ENCODE data around the gene CYP4B1. TPM values are rescaled to one million over a fixed set of nuclear protein-coding genes. Genes with fewer than 3 reads are reported as not detected.
"Not testable (repeated sequence)": the region's sequence is repeated elsewhere in the genome, so short reads cannot be mapped to it uniquely, and the experiment has no call there.

The CYP4B1 gene
- total RNA-seq, 2 experiments from 2014 or later = not detected

GRCh38 chr1:46823151-46823550 is 24.3 kb downstream of the CYP4B1 start:
- H3K36me3 ChIP-seq (ENCODE audit: insufficient read depth, low read length) = no peaks in the 10 kb centered on the region
- H3K27ac ChIP-seq (ENCODE audit: low read depth, low read length, poor library complexity, severe bottlenecking) = no peak overlapping the region
- CTCF ChIA-PET (ENCODE audit: unreplicated experiment) = no interaction called here
- H3K9me3 ChIP-seq (ENCODE audit: low read length) = no peaks in the 10 kb centered on the region
- TF ChIP-seq EZH2phosphoT487 (IDR thresholded peaks at IDR 0.05; ENCODE audit: borderline replicate concordance, low read depth, low read length) (no peak), CTCF (conservative IDR thresholded peaks at IDR 0.05; ENCODE audit: low read length) (no peak)
- POLR2A ChIA-PET = no interaction called here
- H4K20me1 ChIP-seq (ENCODE audit: insufficient read depth, low read length) = no peaks in the 10 kb centered on the region
- no peaks in the 10 kb centered on the region for H3K9me2 ChIP-seq (ENCODE audit: insufficient read depth, low read length)
- no TSS peak for BruUV-seq (replicated peaks)
- intact Hi-C loops (cut with micrococcal nuclease; ENCODE audit: unreplicated experiment) = no loop called here
- H2AFZ ChIP-seq (ENCODE audit: low read length) = no peak overlapping the region
- H3K79me2 ChIP-seq (ENCODE audit: insufficient read depth, low read depth, low read length) = no peaks in the 10 kb centered on the region
- DNase-seq (ENCODE audit: low spot score) = no peak
- H3K4me3 ChIP-seq (ENCODE audit: low read depth, low read length, poor library complexity, severe bottlenecking) = no peak overlapping the region
- H3K4me1 ChIP-seq (ENCODE audit: insufficient read depth, low read length, poor library complexity, severe bottlenecking) = no peaks in the 10 kb centered on the region
- H3K4me2 ChIP-seq (ENCODE audit: low read length) = no peak overlapping the region

- H3K27ac ChIP-seq (ENCODE audit: low read depth, low read length, poor library complexity, severe bottlenecking); H3K79me2 ChIP-seq (ENCODE audit: insufficient read depth, low read depth, low read length); CTCF ChIA-PET (ENCODE audit: unreplicated experiment); BruUV-seq (replicated peaks); H3K9me2 ChIP-seq (ENCODE audit: insufficient read depth, low read length); H4K20me1 ChIP-seq (ENCODE audit: insufficient read depth, low read length); H3K9me3 ChIP-seq (ENCODE audit: low read length); H3K4me3 ChIP-seq (ENCODE audit: low read depth, low read length, poor library complexity, severe bottlenecking); H3K36me3 ChIP-seq (ENCODE audit: insufficient read depth, low read length); H3K4me2 ChIP-seq (ENCODE audit: low read length); intact Hi-C loops (cut with micrococcal nuclease; ENCODE audit: unreplicated experiment); DNase-seq (ENCODE audit: low spot score); H2AFZ ChIP-seq (ENCODE audit: low read length); H3K4me1 ChIP-seq (ENCODE audit: insufficient read depth, low read length, poor library complexity, severe bottlenecking): not testable (repeated sequence)
- POLR2A ChIA-PET = interaction anchor here (0.6 kb wide), 1 partner anchor 119 kb away, joined by 4 read pairs; no protein-coding TSS in a partner anchor
Measured at GRCh38 chr1:46826892-46827291, 28.0 kb downstream of the CYP4B1 start.

- H3K4me3 ChIP-seq (ENCODE audit: low read depth, low read length, poor library complexity, severe bottlenecking) = no peak overlapping the region
- no peak overlapping the region for H3K4me2 ChIP-seq (ENCODE audit: low read length)
- no peak overlapping the region for H3K27ac ChIP-seq (ENCODE audit: low read depth, low read length, poor library complexity, severe bottlenecking)
- ChIA-PET CTCF (ENCODE audit: unreplicated experiment) (no interaction called here), POLR2A (interaction anchor here (0.6 kb wide), 1 partner anchor 1153 kb away, joined by 3 read pairs; no protein-coding TSS in a partner anchor)
- no peak for DNase-seq (ENCODE audit: low spot score)
- no peaks in the 10 kb centered on the region for H4K20me1 ChIP-seq (ENCODE audit: insufficient read depth, low read length)
- H3K9me3 ChIP-seq (ENCODE audit: low read length) = no peaks in the 10 kb centered on the region
- no peaks in the 10 kb centered on the region for H3K9me2 ChIP-seq (ENCODE audit: insufficient read depth, low read length)
- no peaks in the 10 kb centered on the region for H3K36me3 ChIP-seq (ENCODE audit: insufficient read depth, low read length)
- intact Hi-C loops (cut with micrococcal nuclease; ENCODE audit: unreplicated experiment) = no loop called here
- H2AFZ ChIP-seq (ENCODE audit: low read length) = no peak overlapping the region
- H3K79me2 ChIP-seq (ENCODE audit: insufficient read depth, low read depth, low read length) = no peaks in the 10 kb centered on the region
- BruUV-seq (replicated peaks) = no TSS peak
- no peaks in the 10 kb centered on the region for H3K4me1 ChIP-seq (ENCODE audit: insufficient read depth, low read length, poor library complexity, severe bottlenecking)
- TF ChIP-seq CTCF (conservative IDR thresholded peaks at IDR 0.05; ENCODE audit: low read length) (no peak), EZH2phosphoT487 (IDR thresholded peaks at IDR 0.05; ENCODE audit: borderline replicate concordance, low read depth, low read length) (no peak)
Measured at GRCh38 chr1:46830665-46831322, 31.9 kb downstream of the CYP4B1 start.

- H3K36me3 ChIP-seq (ENCODE audit: insufficient read depth, low read length); H3K9me3 ChIP-seq (ENCODE audit: low read length); BruUV-seq (replicated peaks); H2AFZ ChIP-seq (ENCODE audit: low read length); H3K27ac ChIP-seq (ENCODE audit: low read depth, low read length, poor library complexity, severe bottlenecking); H3K9me2 ChIP-seq (ENCODE audit: insufficient read depth, low read length); H3K4me1 ChIP-seq (ENCODE audit: insufficient read depth, low read length, poor library complexity, severe bottlenecking); POLR2A ChIA-PET; CTCF ChIA-PET (ENCODE audit: unreplicated experiment); intact Hi-C loops (cut with micrococcal nuclease; ENCODE audit: unreplicated experiment); H4K20me1 ChIP-seq (ENCODE audit: insufficient read depth, low read length); H3K79me2 ChIP-seq (ENCODE audit: insufficient read depth, low read depth, low read length); H3K4me2 ChIP-seq (ENCODE audit: low read length); DNase-seq (ENCODE audit: low spot score); H3K4me3 ChIP-seq (ENCODE audit: low read depth, low read length, poor library complexity, severe bottlenecking): not testable (repeated sequence)
Measured at GRCh38 chr1:46835469-46835868, 36.6 kb downstream of the CYP4B1 start.

GRCh38 chr1:46846386-46846785 is 47.5 kb downstream of the CYP4B1 start:
- H3K4me3 ChIP-seq (ENCODE audit: low read depth, low read length, poor library complexity, severe bottlenecking); H3K79me2 ChIP-seq (ENCODE audit: insufficient read depth, low read depth, low read length); H3K4me2 ChIP-seq (ENCODE audit: low read length); intact Hi-C loops (cut with micrococcal nuclease; ENCODE audit: unreplicated experiment); H3K9me3 ChIP-seq (ENCODE audit: low read length); H2AFZ ChIP-seq (ENCODE audit: low read length); H4K20me1 ChIP-seq (ENCODE audit: insufficient read depth, low read length); H3K4me1 ChIP-seq (ENCODE audit: insufficient read depth, low read length, poor library complexity, severe bottlenecking); CTCF ChIA-PET (ENCODE audit: unreplicated experiment); H3K27ac ChIP-seq (ENCODE audit: low read depth, low read length, poor library complexity, severe bottlenecking); H3K9me2 ChIP-seq (ENCODE audit: insufficient read depth, low read length); POLR2A ChIA-PET; DNase-seq (ENCODE audit: low spot score); BruUV-seq (replicated peaks); H3K36me3 ChIP-seq (ENCODE audit: insufficient read depth, low read length): not testable (repeated sequence)
